ENCODE results near the gene ZNF91. TPM values are rescaled to one million over a fixed set of nuclear protein-coding genes. Genes with fewer than 3 reads are reported as not detected.

ZNF91 gene
- total and polyA plus RNA-seq, 9 of the 15 experiments (the other 6 are each of a cell fraction or from before 2014, with no cell fraction given), result 1.0 to 6.7 (median 3.2) TPM

GRCh38 chr19:23312515-23312914 lies 82.8 kb downstream of the ZNF91 start:
- Histone ChIP-seq H4K20me1 (replicated peaks; ENCODE audit: control insufficient read depth, insufficient read depth, low read length) (no peaks in the 10 kb centered on the region), H3K4me1 (replicated peaks in 1 of 2; ENCODE audit: control insufficient read depth in 2 of 2, insufficient read depth in 2 of 2, low read length in 2 of 2) (no peaks in the 10 kb centered on the region), H2AFZ (ENCODE audit: low read depth, low read length) (no peak overlapping the region), H3K79me2 (ENCODE audit: control insufficient read depth, insufficient read depth, low read length) (no peaks in the 10 kb centered on the region), H3K9me3 (replicated peaks; ENCODE audit: control insufficient read depth, insufficient read depth, low read depth, low read length) (no peaks in the 10 kb centered on the region; the same call in 1 of the 2 replicates), H3K9me1 (ENCODE audit: control insufficient read depth, insufficient read depth, low read length) (no peaks in the 10 kb centered on the region), H3K4me2 (ENCODE audit: insufficient read depth, low read length) (no peak overlapping the region), H3K4me3 (no peak overlapping the region), H3K36me3 (ENCODE audit: control insufficient read depth, insufficient read depth, low read length) (no peaks in the 10 kb centered on the region), H3K9ac (ENCODE audit: insufficient read depth in 1 of 2, low read depth in 2 of 2, low read length in 2 of 2) (no peak overlapping the region), H3K27me3 (ENCODE audit: control insufficient read depth in 2 of 2, insufficient read depth in 2 of 2, low read length in 2 of 2) (no peaks in the 10 kb centered on the region), H3K27ac (ENCODE audit: extremely low read depth, low read depth, low read length) (no peak overlapping the region)
- FAIRE-seq, result no peak
- POLR2A ChIA-PET, result no interaction called here
- in situ Hi-C loops (cut with MboI) (no loop called here), intact Hi-C loops (cut with micrococcal nuclease) (no loop called here)
- TF ChIP-seq CBX1 (IDR thresholded peaks at IDR 0.05; ENCODE audit: low read depth), result no peak
- no peak for TF ChIP-seq E2F8 (IDR thresholded peaks at IDR 0.05; ENCODE audit: low read depth, partially characterized antibody)
- no peak for TF ChIP-seq ZNF124 (CRISPR knock-in tag; IDR thresholded peaks at IDR 0.05)
- TF ChIP-seq GATAD2A (IDR thresholded peaks at IDR 0.05), result no peak
- no peak for TF ChIP-seq MECOM (CRISPR knock-in tag; IDR thresholded peaks at IDR 0.05)
- no peak for TF ChIP-seq ZNF740 (CRISPR knock-in tag; IDR thresholded peaks at IDR 0.05)
- TF ChIP-seq ZNF740 (tag; IDR thresholded peaks at IDR 0.05), result no peak
- no peak for TF ChIP-seq ZBTB8A (IDR thresholded peaks at IDR 0.05; ENCODE audit: partially characterized antibody)
- TF ChIP-seq POLR2AphosphoS5 (IDR thresholded peaks at IDR 0.05; ENCODE audit: control insufficient read depth, insufficient read depth, low read depth, low read length), result no peak
- 0% methylated on average over 1 of the region's 1 CpG for WGBS (ENCODE audit: insufficient coverage, low coverage, missing lambda C conversion rate)
- no TSS peak for BruUV-seq (replicated peaks)
- no peak for ATAC-seq
- CTCF ChIA-PET (ENCODE audit: low intra/inter-chr PET ratio), result no interaction called here
- no peak for DNase-seq (ENCODE audit: extremely low read depth in 1 of 4, low spot score in 3 of 4)

All from K562 (cell line).